OCI-LY1 (cell line): ENCODE results near the gene PLGRKT.
"Not testable (repeated sequence)": the region's sequence is repeated elsewhere in the genome, so short reads cannot be mapped to it uniquely, and the experiment has no call there.

Experiments
- H2AFZ ChIP-seq: fragments of 200-600 bp; sonication (generic), shearing (Covaris generic); 2 replicates; pipeline ENCODE4 v1.6.0; 2014; ENCODE audit warnings: antibody characterized with exemption, mild to moderate bottlenecking, low read length
- H3F3A ChIP-seq: fragments of 200-600 bp; sonication (generic), shearing (Covaris generic); 2 replicates; pipeline ENCODE4 v1.6.0; 2014; ENCODE audit warnings: mild to moderate bottlenecking, antibody characterized with exemption, low read length, moderate library complexity; ENCODE audit not compliant: insufficient read depth
- H3K27ac ChIP-seq: fragments of 200-600 bp; sonication (generic); 2 replicates; pipeline ENCODE4 v1.5.1; 2014; ENCODE audit warnings: low read length, mixed run types, mild to moderate bottlenecking, low read depth; ENCODE audit not compliant: poor library complexity, severe bottlenecking
- H3K27me3 ChIP-seq: fragments of 200-600 bp; sonication (generic); 2 replicates; pipeline ENCODE4 v1.6.0; 2014; ENCODE audit warnings: antibody characterized with exemption, mild to moderate bottlenecking, low read length, moderate library complexity; ENCODE audit not compliant: insufficient read depth
- H3K36me3 ChIP-seq: fragments of 200-600 bp; sonication (generic); 2 replicates; pipeline ENCODE4 v1.6.1; 2014; ENCODE audit warnings: mild to moderate bottlenecking, antibody characterized with exemption, low read length, moderate library complexity, mixed read lengths; ENCODE audit not compliant: insufficient read depth
- H3K4me1 ChIP-seq: fragments of 200-600 bp; sonication (generic); 2 replicates; pipeline ENCODE4 v1.5.1; 2014; ENCODE audit warnings: mild to moderate bottlenecking, low read length, moderate library complexity; ENCODE audit not compliant: insufficient read depth, severe bottlenecking
- H3K4me2 ChIP-seq: fragments of 200-600 bp; sonication (generic), shearing (Covaris generic); 2 replicates; pipeline ENCODE4 v1.6.1; 2014; ENCODE audit warnings: low read length
- H3K4me3 ChIP-seq: fragments of 200-600 bp; sonication (generic); 2 replicates; pipeline ENCODE4 v1.5.1; 2014; ENCODE audit warnings: low read length, low read depth, mild to moderate bottlenecking, mixed read lengths; ENCODE audit not compliant: poor library complexity, severe bottlenecking
- H3K79me2 ChIP-seq: fragments of 200-600 bp; shearing (Covaris generic); 2 replicates; pipeline ENCODE4 v1.6.1; 2016; ENCODE audit warnings: mixed run types, low read length, mixed read lengths; ENCODE audit not compliant: insufficient read depth
- H3K9ac ChIP-seq: fragments of 200-600 bp; sonication (generic), shearing (Covaris generic); 2 replicates; pipeline ENCODE4 v1.6.1; 2014; ENCODE audit warnings: mild to moderate bottlenecking, low read length, mixed read lengths
- H3K9me2 ChIP-seq: fragments of 200-600 bp; sonication (generic), shearing (Covaris generic); 2 replicates; pipeline ENCODE4 v1.6.1; 2014; ENCODE audit warnings: low read depth, mild to moderate bottlenecking, low read length, mixed read lengths
- H3K9me3 ChIP-seq: fragments of 200-600 bp; shearing (Covaris generic); 2 replicates; pipeline ENCODE4 v1.6.1; 2014; ENCODE audit warnings: low read length, mixed read lengths
- H4K20me1 ChIP-seq: fragments of 200-600 bp; sonication (generic), shearing (Covaris generic); 2 replicates; pipeline ENCODE4 v1.6.0; 2016; ENCODE audit warnings: mild to moderate bottlenecking, low read length; ENCODE audit not compliant: insufficient read depth
- EZH2 ChIP-seq: fragments of 200-600 bp; sonication (generic), shearing (Covaris generic); IDR thresholded peaks from 2 replicates; pipeline ENCODE4 v1.8.0; 2017; ENCODE audit warnings: borderline replicate concordance, mixed run types, mild to moderate bottlenecking, antibody characterized with exemption, low read length, moderate library complexity, mixed read lengths
- TF ChIP-seq, protein P1 (sequence below): fragments of 200-600 bp; sonication (generic), shearing (Covaris generic); IDR thresholded peaks from 2 replicates; pipeline ENCODE4 v1.5.1; 2017; ENCODE audit warnings: mild to moderate bottlenecking, antibody characterized with exemption, low read length, moderate library complexity, mixed read lengths

Gene PLGRKT

DNA sequence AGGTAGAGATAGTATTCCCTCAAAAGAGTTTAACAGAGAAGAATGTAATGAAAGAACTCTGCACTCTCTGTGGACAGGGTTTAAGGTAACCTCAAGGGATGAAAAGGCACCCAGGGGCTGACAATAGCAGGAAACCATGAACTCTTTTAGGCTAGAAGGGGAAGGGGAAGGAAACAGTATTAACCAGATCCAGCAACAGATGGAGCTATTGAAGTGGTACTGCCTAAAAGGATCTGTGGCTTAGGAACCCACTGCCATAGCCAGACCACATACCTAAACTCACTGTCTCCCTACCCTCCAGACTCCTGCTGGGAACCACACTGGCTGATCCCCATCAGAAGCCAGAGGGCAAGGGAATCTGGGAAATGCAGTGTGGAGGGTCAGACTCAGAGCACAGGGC lies 35.5 kb downstream of the PLGRKT start:
- Histone ChIP-seq H3K4me1 (no peaks in the 10 kb centered on the region), H3K79me2 (no peaks in the 10 kb centered on the region), H3K36me3 (no peaks in the 10 kb centered on the region), H3K4me3 (no peak overlapping the region), H3K27ac (no peak overlapping the region), H4K20me1 (no peaks in the 10 kb centered on the region), H3K4me2 (no peak overlapping the region), H3K27me3 (no peaks in the 10 kb centered on the region), H2AFZ (no peak overlapping the region), H3K9me3 (no peaks in the 10 kb centered on the region), H3K9ac (no peak overlapping the region), H3K9me2 (no peaks in the 10 kb centered on the region), H3F3A (no peaks in the 10 kb centered on the region; the same call in 1 of the 2 replicates)
- TF ChIP-seq, protein P1, sequence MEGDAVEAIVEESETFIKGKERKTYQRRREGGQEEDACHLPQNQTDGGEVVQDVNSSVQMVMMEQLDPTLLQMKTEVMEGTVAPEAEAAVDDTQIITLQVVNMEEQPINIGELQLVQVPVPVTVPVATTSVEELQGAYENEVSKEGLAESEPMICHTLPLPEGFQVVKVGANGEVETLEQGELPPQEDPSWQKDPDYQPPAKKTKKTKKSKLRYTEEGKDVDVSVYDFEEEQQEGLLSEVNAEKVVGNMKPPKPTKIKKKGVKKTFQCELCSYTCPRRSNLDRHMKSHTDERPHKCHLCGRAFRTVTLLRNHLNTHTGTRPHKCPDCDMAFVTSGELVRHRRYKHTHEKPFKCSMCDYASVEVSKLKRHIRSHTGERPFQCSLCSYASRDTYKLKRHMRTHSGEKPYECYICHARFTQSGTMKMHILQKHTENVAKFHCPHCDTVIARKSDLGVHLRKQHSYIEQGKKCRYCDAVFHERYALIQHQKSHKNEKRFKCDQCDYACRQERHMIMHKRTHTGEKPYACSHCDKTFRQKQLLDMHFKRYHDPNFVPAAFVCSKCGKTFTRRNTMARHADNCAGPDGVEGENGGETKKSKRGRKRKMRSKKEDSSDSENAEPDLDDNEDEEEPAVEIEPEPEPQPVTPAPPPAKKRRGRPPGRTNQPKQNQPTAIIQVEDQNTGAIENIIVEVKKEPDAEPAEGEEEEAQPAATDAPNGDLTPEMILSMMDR, result no peak; the same call in 1 of the 2 replicates
- no peak for TF ChIP-seq EZH2

DNA sequence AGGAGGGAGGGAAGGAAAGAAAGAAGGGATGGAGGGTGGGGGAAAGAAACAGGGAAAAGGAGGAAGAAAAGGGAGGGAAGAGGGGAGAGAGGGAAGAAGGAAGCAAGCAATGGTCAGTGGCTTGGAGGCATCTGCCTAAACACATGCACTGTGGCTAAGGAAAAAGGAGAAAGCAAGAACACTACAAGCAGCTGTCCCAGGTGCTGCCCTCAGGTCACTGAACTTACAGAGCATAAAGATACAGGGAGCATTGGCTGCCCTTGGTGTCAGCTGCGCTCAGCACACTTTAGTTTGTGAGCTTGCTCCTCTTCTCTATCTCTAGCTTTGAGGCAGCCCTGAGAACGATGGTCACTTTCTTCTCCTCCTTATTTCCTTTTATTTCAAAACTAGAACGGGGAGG lies 40.2 kb downstream of the PLGRKT start:
- H3K9me2 ChIP-seq, H3K4me3 ChIP-seq, H3K27ac ChIP-seq, H4K20me1 ChIP-seq, H3K36me3 ChIP-seq, H3F3A ChIP-seq, H3K9ac ChIP-seq, H3K4me1 ChIP-seq, H3K4me2 ChIP-seq, H2AFZ ChIP-seq, H3K79me2 ChIP-seq, H3K9me3 ChIP-seq, H3K27me3 ChIP-seq: not testable (repeated sequence)

DNA sequence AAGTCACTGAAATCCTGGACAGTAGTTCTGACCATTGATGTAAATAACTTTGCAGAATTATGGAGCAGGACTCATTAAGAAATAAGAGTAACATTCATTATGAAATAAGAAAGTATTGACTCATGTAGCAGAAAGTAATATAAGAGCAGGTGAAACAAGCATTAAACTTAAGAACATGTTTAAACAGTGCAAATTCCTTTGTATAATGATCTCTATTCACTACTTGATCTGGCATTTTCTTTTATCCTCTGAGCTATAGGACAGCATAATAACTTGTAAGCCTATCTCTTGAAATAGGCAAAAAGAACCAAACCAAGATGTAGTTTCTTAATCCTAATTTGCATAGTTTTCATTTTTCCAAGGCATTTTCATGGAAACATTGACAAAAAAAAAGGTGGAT lies 42.3 kb downstream of the PLGRKT start:
- Histone ChIP-seq H4K20me1 (no peaks in the 10 kb centered on the region), H3F3A (no peaks in the 10 kb centered on the region), H2AFZ (no peak overlapping the region), H3K9me2 (no peaks in the 10 kb centered on the region), H3K79me2 (no peaks in the 10 kb centered on the region), H3K9me3 (no peaks in the 10 kb centered on the region), H3K4me3 (no peak overlapping the region), H3K9ac (no peak overlapping the region), H3K27ac (no peak overlapping the region), H3K4me1 (no peaks in the 10 kb centered on the region), H3K36me3 (no peaks in the 10 kb centered on the region), H3K27me3 (no peaks in the 10 kb centered on the region), H3K4me2 (no peak overlapping the region)
- TF ChIP-seq EZH2, result no peak
- TF ChIP-seq, protein P1, result no peak

DNA sequence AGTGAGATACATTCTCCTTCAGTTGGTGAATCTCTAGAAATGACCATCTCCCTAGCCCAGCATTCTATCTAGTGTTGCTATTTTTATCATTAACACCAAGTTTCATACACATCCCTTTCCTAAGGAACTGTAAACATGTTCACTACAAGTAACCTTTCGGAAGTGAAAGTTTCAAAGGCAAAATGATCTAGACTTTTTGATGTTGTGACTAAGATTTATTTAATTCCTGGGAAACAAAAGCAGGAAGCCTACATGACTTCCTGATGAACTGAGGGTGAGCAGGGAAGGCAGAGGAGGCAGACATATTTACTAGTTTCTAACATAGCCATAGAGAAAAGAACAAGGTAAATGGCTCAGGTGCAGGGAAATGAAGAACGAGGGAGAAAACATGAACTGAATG lies 43.7 kb downstream of the PLGRKT start:
- H3K27me3 ChIP-seq, H3K36me3 ChIP-seq, H3K4me3 ChIP-seq, H3K4me2 ChIP-seq, H3K9me2 ChIP-seq, H3K79me2 ChIP-seq, H3K27ac ChIP-seq, H3K9me3 ChIP-seq, H3F3A ChIP-seq, H2AFZ ChIP-seq, H3K4me1 ChIP-seq, H4K20me1 ChIP-seq, H3K9ac ChIP-seq: not testable (repeated sequence)
